HPDE6-E6E7 (cell line): Measurements from ENCODE around the gene ALDH1L1.

Experiments used
- DNase-seq: peaks from one replicate; pipeline ENCODE4 v3.0.0; 2011; ENCODE audit warnings: missing footprints; ENCODE audit errors: extremely low spot score

The ALDH1L1 gene

DNA sequence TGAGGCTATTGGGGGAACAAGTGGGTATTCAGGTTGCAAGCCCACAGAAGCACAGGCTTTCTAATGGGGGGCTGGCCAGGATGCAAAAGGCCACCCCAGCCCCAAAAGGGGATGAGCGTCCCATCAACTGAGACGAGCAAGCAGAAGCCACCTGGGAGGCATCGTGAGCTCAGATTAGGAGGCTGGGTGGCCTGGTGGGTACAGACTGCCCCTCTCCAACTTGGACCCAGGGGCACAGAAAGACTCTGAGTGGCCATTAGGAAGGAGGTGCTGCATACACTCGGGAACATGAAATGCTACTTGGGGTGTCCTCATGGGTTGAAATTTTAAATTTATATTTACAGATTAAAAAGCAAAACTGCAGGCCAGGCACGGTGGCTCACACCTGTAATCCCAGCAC is 125.5 kb downstream of the ALDH1L1 start:
- DNase-seq: no peak

DNA sequence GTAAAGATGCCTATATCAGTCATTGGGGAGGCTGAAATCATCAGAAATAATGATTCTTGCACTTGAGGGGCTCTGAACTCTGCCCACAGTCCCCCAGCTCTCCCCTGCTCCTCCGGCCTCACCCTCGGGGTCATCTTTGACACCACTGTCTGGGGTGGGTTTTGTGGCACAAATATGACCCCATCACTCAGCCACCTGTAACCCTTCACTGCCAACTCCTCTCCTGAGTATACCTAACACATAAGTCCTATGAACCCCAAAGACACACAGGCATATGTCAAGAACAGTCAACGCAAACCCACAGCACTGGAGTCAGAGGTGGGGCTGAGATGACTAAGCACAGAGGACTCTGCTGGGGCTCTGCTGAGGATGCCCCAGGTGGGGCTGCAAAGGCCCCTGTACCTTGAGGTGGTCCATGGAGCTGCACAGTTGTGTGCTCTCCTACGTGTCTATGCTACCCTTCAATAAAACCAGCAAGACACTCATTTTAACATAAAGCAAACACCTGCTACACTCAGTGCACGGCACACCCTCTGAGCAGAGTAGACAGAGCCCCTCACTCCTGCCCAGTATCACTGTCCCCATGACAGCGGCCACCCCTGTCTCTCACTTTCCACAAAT is 126.3 kb downstream of the ALDH1L1 start:
- DNase-seq: no peak
